Measurements from ENCODE around the gene HSPA1A.

- no peak for TF ChIP-seq CTCF (IDR thresholded peaks at IDR 0.05; ENCODE audit: low read depth, low read length)
- no peak for TF ChIP-seq POLR2A (IDR thresholded peaks at IDR 0.05; ENCODE audit: extremely low read depth, insufficient read length)
- TF ChIP-seq MYC (IDR thresholded peaks at IDR 0.05; ENCODE audit: low read depth, low read length) = no peak
- no peak for TF ChIP-seq MAX (IDR thresholded peaks at IDR 0.05; ENCODE audit: low read depth, low read length)
Observed at GRCh38 chr6:31796993-31797385, 18.4 kb upstream of the HSPA1A start.
